ENCODE measurements around the gene MYH14. TPM values are rescaled to one million over a fixed set of nuclear protein-coding genes. Genes with fewer than 3 reads are reported as not detected.

The MYH14 gene
- total RNA-seq, 4 donors from 2014 or later = 103 to 174 (median 141) TPM

DNA sequence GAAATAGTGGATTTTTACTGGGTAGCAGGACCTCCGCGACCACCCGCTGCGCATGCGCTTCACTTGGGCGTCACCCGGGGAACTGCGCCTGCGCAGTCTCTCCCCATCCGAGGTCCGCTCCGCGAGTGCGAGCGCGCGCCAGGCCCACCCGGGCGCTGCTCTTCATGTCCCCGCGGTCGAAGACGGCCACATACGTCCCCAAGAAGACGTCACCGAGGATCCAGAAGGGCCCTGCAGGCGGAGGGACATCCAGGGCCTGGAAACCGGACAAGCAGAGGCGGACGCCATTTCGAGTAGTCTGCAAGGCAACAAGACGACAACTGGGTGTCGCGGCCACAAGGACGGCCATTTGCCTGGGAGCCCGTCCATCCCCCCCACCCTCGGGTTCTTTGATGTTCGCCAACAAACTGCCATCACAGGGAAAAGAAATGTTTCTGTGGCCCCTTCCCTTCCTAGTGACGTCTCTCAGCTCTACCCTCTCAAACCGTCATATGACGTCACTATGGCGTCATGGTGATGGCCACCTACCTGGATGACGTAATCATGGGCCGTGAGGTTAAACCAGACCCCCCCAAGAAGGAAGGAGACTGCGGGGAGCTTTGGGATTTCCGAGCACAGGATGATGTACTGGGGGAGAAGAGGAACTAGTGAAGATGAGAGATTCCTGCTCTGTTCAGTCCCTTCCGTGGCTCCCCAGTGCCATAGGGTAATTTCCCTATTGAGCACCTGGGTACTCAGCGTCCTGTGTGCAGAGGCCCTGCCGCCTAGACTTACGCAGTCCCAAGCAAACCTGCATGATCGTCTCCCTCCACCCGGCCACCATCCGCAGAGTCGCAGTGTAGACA, 155.3 kb downstream of the MYH14 start:
- Histone ChIP-seq H3K4me3 (peak overlapping the region; percentile 44 to 74 (median 66)), H3K27me3 (no peaks in the 10 kb centered on the region), H3K9me3 (no peaks in the 10 kb centered on the region), H3K27ac (peak overlapping the region; percentile 56 to 82 (median 78)), H3K36me3 (no peaks in the 10 kb centered on the region), H3K4me1 (peaks cover 0 to 6% of the 10 kb centered on the region in 2 donors)
- ATAC-seq (no peak), DNase-seq (no peak)
- intact Hi-C loops (cut with DNase I; ENCODE audit: low total_unique reads) (loop anchor here (5.0 kb wide), 1 partner anchor 739 kb away; no protein-coding TSS in a partner anchor), in situ Hi-C loops (cut with MboI; ENCODE audit: low sequenced_read_pairs in 4 of 4) (loop anchor here in 3 of 4 donors (5.0 to 25.0 kb wide), 3 partner anchors 104 to 429 kb away; no protein-coding TSS in a partner anchor)
- TF ChIP-seq POLR2A (IDR thresholded peaks at IDR 0.05) = peak in 1 of 2 donors; percentile 25
- TF ChIP-seq CTCF (IDR thresholded peaks at IDR 0.05 in 4 of 5, conservative IDR thresholded peaks at IDR 0.05 in 1 of 5) = no peak

- ATAC-seq = no peak
- intact Hi-C loops (cut with DNase I; ENCODE audit: low total_unique reads) (loop anchor here (5.0 kb wide), 1 partner anchor 738 kb away; no protein-coding TSS in a partner anchor), in situ Hi-C loops (cut with MboI; ENCODE audit: low sequenced_read_pairs in 4 of 4) (loop anchor here in 3 of 4 donors (5.0 to 25.0 kb wide), 3 partner anchors 103 to 428 kb away; no protein-coding TSS in a partner anchor)
- no peaks in the 10 kb centered on the region for H3K36me3 ChIP-seq
- H3K27me3 ChIP-seq = no peaks in the 10 kb centered on the region
- H3K27ac ChIP-seq = no peak overlapping the region
- H3K9me3 ChIP-seq = no peaks in the 10 kb centered on the region
- H3K4me3 ChIP-seq = no peak overlapping the region
- TF ChIP-seq POLR2A (IDR thresholded peaks at IDR 0.05) (no peak), CTCF (IDR thresholded peaks at IDR 0.05 in 4 of 5, conservative IDR thresholded peaks at IDR 0.05 in 1 of 5) (no peak)
- no peak for DNase-seq
- H3K4me1 ChIP-seq = peaks cover 0 to 6% of the 10 kb centered on the region in 2 donors
These were observed 156.0 kb downstream of the MYH14 start for GRCh38 chr19:50359328-50359818.

Other genes with a start within 250 kb of the MYH14 start
- under 1 TPM in 3 of 4 donors, not detected in 1; 0.15 to 0.42 (median 0.25) TPM for gene SIGLEC11, start 242.4 kb upstream of the MYH14 start, total RNA-seq
- 10 to 100 TPM; 36.0 to 52.8 (median 39.9) TPM for gene VRK3, start 178.2 kb upstream of the MYH14 start, total RNA-seq
- 10 to 100 TPM in 2 of 4 donors, 1 to 10 TPM in 2; 4.6 to 12.2 (median 10.1) TPM for gene ZNF473, start 177.6 kb upstream of the MYH14 start, total RNA-seq
- not detected for gene IZUMO2, start 40.3 kb upstream of the MYH14 start, total RNA-seq
- gene KCNC3, start 125.8 kb downstream of the MYH14 start, total RNA-seq = 1 to 10 TPM in 1 of 4 donors, under 1 TPM in 3; 0.25 to 1.4 (median 0.53) TPM
- under 1 TPM in 1 of 4 donors, not detected in 3; 0.09 TPM for gene NAPSA, start 162.0 kb downstream of the MYH14 start, total RNA-seq
- 100 to 1,000 TPM; 155 to 232 (median 200) TPM for gene NR1H2, start 172.8 kb downstream of the MYH14 start, total RNA-seq
- gene POLD1, start 180.7 kb downstream of the MYH14 start, total RNA-seq = 10 to 100 TPM in 1 of 4 donors, 1 to 10 TPM in 3; 4.0 to 18.3 (median 6.0) TPM
- under 1 TPM in 1 of 4 donors, not detected in 3; 0.15 TPM for gene SPIB, start 215.3 kb downstream of the MYH14 start, total RNA-seq
- gene MYBPC2, start 229.3 kb downstream of the MYH14 start, total RNA-seq = 100 to 1,000 TPM; 358 to 988 (median 442) TPM